Keratinocyte (primary cell): ENCODE measurements around the gene CDKL4.

Experiments used
- CTCF ChIP-seq, 3 experiments: IDR thresholded peaks in 1 of 3; conservative IDR thresholded peaks in 1 of 3; optimal IDR thresholded peaks in 1 of 3; 2 replicates in 2 of 3; 3 replicates in 1 of 3; pipeline versions ENCODE3 to v1.5.1; 2011; ENCODE audit warnings: low read length in 3 of 3, mild to moderate bottlenecking in 3 of 3, moderate library complexity in 2 of 3, control low read depth in 1 of 3, inconsistent platforms in 1 of 3; ENCODE audit not compliant: insufficient read depth in 2 of 3; ENCODE audit errors: extremely low read depth in 1 of 3
- EZH2 ChIP-seq: IDR thresholded peaks from one replicate; pipeline ENCODE4 v1.6.1; 2012; ENCODE audit warnings: inconsistent platforms, mild to moderate bottlenecking, low read length, moderate library complexity

- TF ChIP-seq CTCF (optimal IDR thresholded peaks at IDR 0.05 in 1 of 3, IDR thresholded peaks at IDR 0.05 in 1 of 3, conservative IDR thresholded peaks at IDR 0.05 in 1 of 3; ENCODE audit: extremely low read depth in 1 of 3, insufficient read depth in 2 of 3, low read length in 3 of 3) = no peak
- TF ChIP-seq EZH2 = no peak
Measured at GRCh38 chr2:39223909-39224308, 19.9 kb downstream of the CDKL4 start.
